Hepatocyte (in vitro differentiated cells): ENCODE data around the gene BAG5. TPM values are rescaled to one million over a fixed set of nuclear protein-coding genes. Genes with fewer than 3 reads are reported as not detected.

ENCODE experiments used
- DNase-seq: peaks from one replicate; pipeline ENCODE4 v3.0.0-alpha.2; 2016; ENCODE audit warnings: low spot score
- H2AFZ ChIP-seq: fragments of 200-600 bp; sonication (generic); 2 replicates; pipeline ENCODE4 v1.6.0; 2016; ENCODE audit warnings: antibody characterized with exemption, mild to moderate bottlenecking
- H3K27ac ChIP-seq: fragments of 200-600 bp; sonication (generic); 2 replicates; pipeline ENCODE4 v1.5.1; 2016; ENCODE audit warnings: mild to moderate bottlenecking
- H3K27me3 ChIP-seq: fragments of 200-600 bp; sonication (generic); 2 replicates; pipeline ENCODE4 v1.6.1; 2016
- H3K36me3 ChIP-seq: fragments of 200-600 bp; sonication (generic); replicated peaks from 2 replicates; pipeline ENCODE4 v1.5.1; 2016; ENCODE audit warnings: low read depth; ENCODE audit not compliant: insufficient read depth
- H3K4me1 ChIP-seq: fragments of 200-600 bp; sonication (generic); 2 replicates; pipeline ENCODE4 v1.5.1; 2016; ENCODE audit warnings: mild to moderate bottlenecking, moderate library complexity; ENCODE audit not compliant: insufficient read depth
- H3K4me2 ChIP-seq: fragments of 200-600 bp; sonication (generic); 2 replicates; pipeline ENCODE4 v1.6.0; 2016
- H3K4me3 ChIP-seq: fragments of 200-600 bp; sonication (generic); 2 replicates; pipeline ENCODE4 v1.5.1; 2016; ENCODE audit warnings: mild to moderate bottlenecking
- H3K79me2 ChIP-seq: fragments of 200-600 bp; sonication (generic); 2 replicates; pipeline ENCODE4 v1.6.0; 2017; ENCODE audit warnings: mild to moderate bottlenecking
- H3K9me2 ChIP-seq: fragments of 200-600 bp; sonication (generic); replicated peaks from 2 replicates; pipeline ENCODE4 v1.6.0; 2017; ENCODE audit warnings: mild to moderate bottlenecking; ENCODE audit not compliant: insufficient read depth
- H3K9me3 ChIP-seq: fragments of 200-600 bp; sonication (generic); 2 replicates; pipeline ENCODE4 v1.5.1; 2016; ENCODE audit warnings: low read depth, mild to moderate bottlenecking
- H4K20me1 ChIP-seq: fragments of 200-600 bp; sonication (generic); 2 replicates; pipeline ENCODE4 v1.6.0; 2016; ENCODE audit warnings: mild to moderate bottlenecking; ENCODE audit not compliant: insufficient read depth, poor library complexity, severe bottlenecking
- CTCF ChIP-seq: fragments of 200-600 bp; sonication (generic); IDR thresholded peaks from 2 replicates; pipeline ENCODE4 v1.5.1; 2016; ENCODE audit warnings: antibody characterized with exemption, mild to moderate bottlenecking; ENCODE audit not compliant: poor library complexity
- EZH2 ChIP-seq: fragments of 200-600 bp; sonication (generic); IDR thresholded peaks from 2 replicates; pipeline ENCODE4 v1.6.1; 2016; ENCODE audit warnings: antibody characterized with exemption, mild to moderate bottlenecking, borderline replicate concordance
- EZH2phosphoT487 ChIP-seq: fragments of 200-600 bp; sonication (generic); IDR thresholded peaks from one replicate; pipeline ENCODE4 v1.6.1; 2018; ENCODE audit warnings: antibody characterized with exemption, mild to moderate bottlenecking, low read depth, moderate library complexity; ENCODE audit not compliant: unreplicated experiment, severe bottlenecking
- WGBS: methylation state at CpG from one replicate; pipeline ENCODE4 v1.1.6; 2016; ENCODE audit warnings: low lambda C conversion rate; ENCODE audit errors: missing lambda C conversion rate; 5-methylcytosine and 5-hydroxymethylcytosine counted together
- polyA plus RNA-seq: library from polyadenylated mRNA; unstranded; fragments of >200 nt; fragmentation: Nextera tagmentation; extraction: Ambion mirVana; gene quantifications from 2 replicates; pipeline ENCODE4 v1.2.1, GENCODE V29; 2016
- total RNA-seq: library from RNA; depleted of rRNA; stranded (reverse); fragments of >200 nt; gene quantifications from 2 replicates; pipeline ENCODE4 v1.2.3, GENCODE V29; 2014

The BAG5 gene
- total and polyA plus RNA-seq, 2 experiments from 2014 or later, result 13.9 to 27.4 TPM

GRCh38 chr14:103535891-103536565, 26.4 kb downstream of the BAG5 start:
- Histone ChIP-seq H4K20me1 (no peaks in the 10 kb centered on the region), H3K4me3 (no peak overlapping the region), H3K79me2 (peaks cover 4% of the 10 kb centered on the region), H3K4me2 (no peak overlapping the region), H2AFZ (no peak overlapping the region), H3K4me1 (peaks cover 12% of the 10 kb centered on the region), H3K27ac (no peak overlapping the region), H3K9me3 (no peaks in the 10 kb centered on the region), H3K36me3 (no peaks in the 10 kb centered on the region), H3K27me3 (no peaks in the 10 kb centered on the region), H3K9me2 (no peaks in the 10 kb centered on the region)
- DNase-seq, result no peak
- TF ChIP-seq CTCF, result no peak
- TF ChIP-seq EZH2, result no peak
- TF ChIP-seq EZH2phosphoT487, result no peak
- 95% methylated on average over 11 of the region's 11 CpGs for WGBS

DNA sequence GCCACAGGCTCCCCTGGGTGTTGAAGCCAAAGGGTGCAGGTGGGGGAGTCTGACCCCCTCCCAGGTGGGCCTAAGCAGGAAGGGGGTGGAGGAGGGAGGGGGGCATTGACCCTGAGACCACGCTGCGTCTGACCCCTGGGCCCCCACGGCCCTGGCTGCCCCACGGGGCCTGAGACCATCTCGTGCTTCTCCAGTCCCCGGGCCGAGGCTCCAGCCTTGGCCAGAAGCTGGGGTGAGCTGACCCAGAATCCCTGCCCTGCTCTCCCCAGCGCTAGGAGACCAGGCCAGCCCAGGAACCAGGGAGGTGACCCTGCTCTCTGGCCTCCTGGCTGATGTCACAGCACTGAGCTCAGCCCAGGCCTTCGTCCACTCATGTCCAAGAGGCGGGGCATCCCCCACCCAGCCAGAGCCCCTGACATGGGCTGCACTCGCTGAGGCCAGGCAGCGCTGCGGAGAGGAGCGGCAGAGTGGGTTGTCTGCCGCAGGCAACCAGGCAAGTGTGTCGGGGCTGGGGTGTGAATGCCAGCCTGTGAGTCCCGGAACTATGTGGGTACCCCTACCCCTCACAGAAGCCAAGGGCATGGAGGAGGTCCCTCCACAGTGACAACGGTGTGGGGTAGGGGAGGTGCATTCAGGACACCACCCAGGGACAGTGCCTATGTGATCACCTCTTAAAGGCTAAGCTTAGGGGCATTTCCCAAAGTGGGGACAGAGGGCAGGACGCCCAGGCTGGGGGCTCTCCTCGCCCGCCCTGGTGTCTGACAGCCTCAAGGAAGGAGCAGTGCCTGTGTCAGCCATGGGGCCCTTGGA, 27.2 kb downstream of the BAG5 start:
- H3K27me3 ChIP-seq, result no peaks in the 10 kb centered on the region
- 90% methylated on average over 15 of the region's 21 CpGs for WGBS
- peaks cover 11% of the 10 kb centered on the region for H3K79me2 ChIP-seq
- H2AFZ ChIP-seq, result no peak overlapping the region
- H3K27ac ChIP-seq, result no peak overlapping the region
- H4K20me1 ChIP-seq, result no peaks in the 10 kb centered on the region
- no peak overlapping the region for H3K4me2 ChIP-seq
- no peak for DNase-seq
- TF ChIP-seq EZH2 (no peak), CTCF (no peak), EZH2phosphoT487 (no peak)
- peaks cover 4% of the 10 kb centered on the region for H3K4me1 ChIP-seq
- no peaks in the 10 kb centered on the region for H3K9me2 ChIP-seq
- no peaks in the 10 kb centered on the region for H3K9me3 ChIP-seq
- no peak overlapping the region for H3K4me3 ChIP-seq
- no peaks in the 10 kb centered on the region for H3K36me3 ChIP-seq

- H3K4me2 ChIP-seq, result no peak overlapping the region
- H3K27me3 ChIP-seq, result no peaks in the 10 kb centered on the region
- TF ChIP-seq CTCF (no peak), EZH2 (no peak), EZH2phosphoT487 (no peak)
- no peaks in the 10 kb centered on the region for H3K36me3 ChIP-seq
- H3K9me3 ChIP-seq, result no peaks in the 10 kb centered on the region
- 89% methylated on average over 22 of the region's 22 CpGs for WGBS
- H3K9me2 ChIP-seq, result no peaks in the 10 kb centered on the region
- no peak overlapping the region for H2AFZ ChIP-seq
- peaks cover 4% of the 10 kb centered on the region for H3K4me1 ChIP-seq
- no peaks in the 10 kb centered on the region for H4K20me1 ChIP-seq
- H3K79me2 ChIP-seq, result peaks cover 18% of the 10 kb centered on the region
- no peak overlapping the region for H3K27ac ChIP-seq
- DNase-seq, result no peak
- no peak overlapping the region for H3K4me3 ChIP-seq
Measured at GRCh38 chr14:103534576-103535061, 27.8 kb downstream of the BAG5 start.
